HG02943 (cell line): ENCODE measurements around the gene DHX34.

Source experiments
- ATAC-seq: cut with Tn5 transposase; IDR thresholded peaks from one replicate; pipeline ENCODE4 v1.9.1; 2021; ENCODE audit warnings: mild to moderate bottlenecking, low read depth, moderate library complexity; ENCODE audit not compliant: unreplicated experiment

DHX34 gene

DNA sequence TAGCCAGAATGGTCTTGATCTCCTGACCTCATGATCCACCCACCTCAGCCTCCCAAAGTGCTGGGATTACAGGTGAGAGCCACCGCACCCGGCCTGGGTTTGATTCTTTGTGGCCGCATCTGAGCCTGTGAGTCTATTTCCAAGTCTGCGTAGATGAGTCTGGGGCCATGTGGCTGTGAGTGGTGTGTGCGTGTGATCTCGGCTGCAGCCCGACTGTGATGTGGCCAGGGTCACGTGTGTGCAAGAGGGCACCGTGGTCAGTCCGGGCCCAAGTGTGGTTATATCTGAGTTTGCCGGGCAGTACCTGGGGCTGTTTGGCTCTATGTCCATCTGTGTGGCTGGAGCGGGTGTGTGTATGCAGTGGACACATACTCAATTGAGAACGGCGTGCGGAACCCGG, 64.8 kb downstream of the DHX34 start:
- ATAC-seq, result no peak

DNA sequence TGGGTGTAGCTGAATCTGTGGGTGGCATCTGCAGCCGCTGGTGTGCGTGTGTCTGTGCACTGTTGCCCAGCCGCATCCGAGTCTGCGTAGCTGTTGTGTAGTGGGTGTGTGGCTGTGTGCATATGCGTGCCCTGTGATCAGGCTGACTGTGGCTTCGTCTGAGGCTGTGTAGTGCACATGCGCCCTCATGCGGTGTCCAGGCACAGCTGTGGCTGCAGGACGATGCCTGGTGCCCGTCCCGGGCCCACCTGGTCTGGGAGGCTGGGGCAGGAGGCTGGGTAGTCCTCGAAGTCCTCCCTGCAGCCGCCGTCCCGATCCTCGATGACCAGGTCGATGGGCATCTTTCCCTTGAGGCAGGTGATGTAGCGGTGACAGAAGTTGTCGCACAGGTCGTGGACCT, 65.4 kb downstream of the DHX34 start:
- no peak for ATAC-seq

DNA sequence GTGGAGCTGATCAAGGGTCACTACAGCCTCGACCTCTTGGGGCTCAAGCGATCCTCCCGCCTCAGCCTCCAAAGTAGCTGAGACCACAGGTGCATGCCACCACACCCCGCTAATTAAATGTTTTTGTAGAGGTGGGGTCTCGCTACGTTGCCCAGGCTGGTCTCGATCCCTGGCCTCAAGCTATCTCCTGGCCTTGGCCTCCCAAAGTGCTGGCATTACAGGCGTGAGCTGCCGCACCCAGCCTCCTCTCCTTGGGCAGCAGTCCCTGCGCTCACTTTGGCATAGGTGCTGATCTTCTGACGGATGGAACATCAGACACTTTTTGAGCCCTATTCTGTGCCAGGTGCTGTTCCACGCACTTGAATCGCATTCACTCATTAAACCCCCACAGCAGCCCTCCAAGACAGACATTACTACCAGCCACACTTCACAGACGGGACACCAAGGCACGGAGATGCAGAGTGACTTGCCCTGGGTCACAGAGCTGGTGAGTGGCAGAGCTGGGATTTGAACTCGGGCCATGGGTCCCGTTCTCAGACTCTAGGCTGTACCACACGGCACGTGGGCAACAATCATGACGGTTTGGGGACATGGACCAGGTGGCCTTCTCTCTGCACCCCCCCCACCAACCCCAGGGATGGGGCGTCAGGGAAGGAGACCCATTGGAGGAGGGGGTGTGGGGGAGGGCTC, 67.0 kb downstream of the DHX34 start:
- no peak for ATAC-seq

DNA sequence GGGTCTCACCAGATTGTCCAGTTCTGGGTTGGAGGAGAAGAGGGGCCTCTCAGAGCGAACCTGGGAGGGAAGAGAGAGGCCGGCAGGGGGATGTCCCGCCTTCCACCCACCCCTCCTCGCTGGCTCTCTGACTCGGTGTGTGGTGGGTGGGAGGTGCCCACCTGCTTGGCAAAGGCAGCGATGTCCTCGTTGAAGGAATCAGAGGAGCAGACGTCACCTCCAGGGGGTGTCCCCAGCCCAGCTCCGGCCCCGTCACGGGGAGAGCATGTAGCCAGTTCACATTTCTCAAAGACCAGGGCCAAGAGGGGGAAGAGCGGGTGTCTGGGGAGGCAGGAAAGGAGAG, 67.5 kb downstream of the DHX34 start:
- no peak for ATAC-seq

DNA sequence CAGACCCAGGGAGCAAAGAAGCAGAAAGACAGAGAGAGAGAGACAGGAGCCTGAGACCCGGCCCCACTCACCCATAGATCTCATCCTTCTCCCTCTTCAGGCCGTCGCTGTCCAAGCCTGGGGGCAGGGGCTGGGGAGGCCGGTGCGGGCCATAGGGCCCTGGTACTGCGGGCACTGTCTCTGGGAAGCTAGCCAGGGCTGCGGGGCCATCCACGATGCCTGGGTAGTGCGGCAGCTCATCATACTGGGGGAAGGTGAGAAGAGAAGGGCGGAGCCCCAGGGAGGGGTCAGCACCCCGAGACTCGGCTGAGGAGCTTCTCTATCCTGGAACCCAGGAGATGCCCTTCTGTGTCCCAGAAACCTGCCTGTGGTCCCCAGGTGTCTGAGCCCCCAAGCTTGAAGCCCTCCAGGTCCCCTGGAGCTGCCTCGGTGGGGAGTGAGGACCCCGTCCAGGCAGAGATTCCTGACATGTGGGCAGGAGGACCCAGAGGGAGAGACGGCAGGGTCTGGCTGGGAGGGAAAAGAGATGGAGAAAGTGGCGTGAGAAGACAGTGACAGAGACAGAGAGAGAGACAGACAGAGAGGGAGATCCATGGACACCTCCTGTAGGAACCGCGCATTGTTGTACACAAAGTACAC, 68.1 kb downstream of the DHX34 start:
- no peak for ATAC-seq

DNA sequence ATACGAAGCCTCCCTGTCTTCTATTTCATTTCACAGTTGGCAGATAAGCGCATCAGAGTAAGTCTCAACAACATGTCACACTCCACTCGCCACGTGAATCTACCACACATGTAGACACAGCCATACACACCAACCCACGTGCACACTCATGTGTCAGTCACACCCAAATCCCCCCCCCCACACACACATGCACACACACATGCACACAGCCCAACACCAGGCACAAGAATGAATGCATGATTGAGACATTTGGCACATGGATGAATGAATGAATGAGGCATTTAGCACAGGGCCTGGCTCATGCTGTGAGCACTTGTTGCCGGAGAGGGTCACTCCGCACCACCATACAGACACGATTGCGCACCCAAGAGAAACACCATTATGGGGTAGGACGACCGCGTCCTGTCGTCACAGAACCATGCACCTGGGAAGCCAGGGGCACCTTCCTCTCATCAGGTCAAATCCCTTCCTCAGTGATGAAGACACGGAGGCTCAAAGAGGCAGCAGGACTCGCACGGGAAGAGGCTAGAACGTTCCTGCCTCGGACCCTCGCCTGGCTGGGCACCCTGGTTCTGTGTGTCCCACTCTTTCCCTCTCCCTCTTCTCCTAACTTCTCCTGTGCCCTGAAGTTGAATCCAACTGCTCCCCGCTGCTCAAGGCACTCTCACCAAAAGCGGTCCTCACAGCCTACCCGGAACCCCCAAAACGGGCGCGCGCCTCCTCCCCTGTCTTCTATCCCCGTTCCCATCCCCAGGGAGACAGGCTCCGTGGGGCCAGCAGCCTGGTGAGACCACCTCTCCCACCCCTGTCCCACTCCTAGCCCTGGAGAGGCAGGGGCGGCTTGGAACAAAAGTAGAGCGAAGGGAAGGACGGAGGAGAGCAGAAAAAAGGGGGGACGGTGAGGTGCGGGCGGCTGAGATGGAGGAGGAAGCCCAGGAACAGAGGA, 68.9 kb downstream of the DHX34 start:
- ATAC-seq, result no peak

DNA sequence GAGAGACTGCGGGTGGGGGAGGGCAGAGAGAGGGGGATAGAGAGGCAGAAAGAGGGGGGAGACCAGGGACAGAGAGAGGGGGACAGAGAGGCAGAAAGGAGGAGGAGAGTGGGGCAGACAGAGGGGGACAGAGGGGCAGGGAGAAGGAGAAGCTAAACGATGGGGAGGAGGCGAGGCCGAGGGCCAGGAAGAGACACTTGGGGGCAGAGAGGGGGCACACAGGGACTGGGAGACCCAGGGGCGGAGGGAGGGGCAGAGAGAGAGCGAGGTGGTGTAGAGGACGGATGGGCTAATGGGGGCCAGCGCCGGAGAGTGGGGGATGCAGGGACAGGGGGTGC, 69.5 kb downstream of the DHX34 start:
- ATAC-seq, result no peak

DNA sequence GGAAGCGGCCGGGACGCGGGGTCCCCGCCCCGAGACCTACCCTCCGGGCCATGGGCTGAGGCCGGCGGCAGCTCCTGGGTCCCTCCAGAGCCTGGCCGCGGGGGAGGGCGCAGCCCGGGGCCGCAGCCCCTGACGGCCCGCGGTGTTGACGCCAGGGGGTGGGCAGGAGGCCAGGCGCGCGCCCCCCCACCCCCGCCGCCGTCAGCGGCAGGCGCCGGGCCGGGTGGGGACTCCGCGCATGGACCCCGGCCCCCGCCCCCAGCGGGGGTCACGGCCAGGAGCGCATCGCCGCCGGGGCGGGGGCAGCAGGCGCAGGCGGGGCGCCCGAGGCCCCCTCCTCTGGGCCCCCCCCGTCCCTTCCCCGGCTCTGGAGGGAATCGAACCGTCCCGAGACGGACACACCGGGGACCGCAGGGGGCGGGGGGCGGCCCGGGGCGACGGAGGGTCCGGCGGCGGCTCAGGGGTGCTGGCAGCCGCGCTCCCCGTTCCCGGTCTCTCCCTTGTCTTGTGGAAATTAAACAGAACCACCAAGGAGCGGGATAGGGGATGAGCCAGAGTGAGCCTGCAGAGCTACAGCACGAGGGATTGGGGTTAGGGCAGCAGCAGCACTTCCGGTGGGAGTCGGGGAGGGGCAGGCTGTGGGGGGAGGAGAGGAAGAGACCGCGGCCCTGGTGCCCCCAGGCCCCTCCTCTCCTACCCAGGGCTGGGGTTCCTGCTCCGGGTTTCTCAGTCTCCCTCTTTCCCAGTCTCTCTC, 70.1 kb downstream of the DHX34 start, which contains the start of gene MEIS3:
MEIS3 (minus strand) TSS at position 498 of the 754 bp plus-strand sequence; CDS start at position 52, 446 bp downstream.
- no peak for ATAC-seq

DNA sequence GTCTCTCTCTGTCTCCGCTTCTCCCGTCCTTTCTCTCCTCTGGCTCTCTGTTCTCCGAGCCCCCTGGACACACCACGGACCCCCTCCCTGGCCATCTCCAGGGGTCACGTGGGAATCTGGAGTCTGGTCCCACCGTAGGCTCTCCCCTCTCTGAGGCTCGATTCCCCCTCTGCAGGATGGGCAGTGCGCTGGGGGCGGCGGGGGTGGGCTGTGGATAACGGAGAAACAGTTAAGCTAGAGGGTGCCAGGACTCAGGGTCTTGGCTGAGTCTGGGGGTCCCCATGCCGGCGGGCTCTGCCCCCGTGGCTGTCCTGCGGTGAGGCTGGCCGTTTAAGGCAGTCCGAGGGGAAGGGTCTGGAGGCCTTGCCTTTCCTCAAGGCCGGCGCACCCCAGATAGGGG, 70.7 kb downstream of the DHX34 start:
- ATAC-seq, result no peak

DNA sequence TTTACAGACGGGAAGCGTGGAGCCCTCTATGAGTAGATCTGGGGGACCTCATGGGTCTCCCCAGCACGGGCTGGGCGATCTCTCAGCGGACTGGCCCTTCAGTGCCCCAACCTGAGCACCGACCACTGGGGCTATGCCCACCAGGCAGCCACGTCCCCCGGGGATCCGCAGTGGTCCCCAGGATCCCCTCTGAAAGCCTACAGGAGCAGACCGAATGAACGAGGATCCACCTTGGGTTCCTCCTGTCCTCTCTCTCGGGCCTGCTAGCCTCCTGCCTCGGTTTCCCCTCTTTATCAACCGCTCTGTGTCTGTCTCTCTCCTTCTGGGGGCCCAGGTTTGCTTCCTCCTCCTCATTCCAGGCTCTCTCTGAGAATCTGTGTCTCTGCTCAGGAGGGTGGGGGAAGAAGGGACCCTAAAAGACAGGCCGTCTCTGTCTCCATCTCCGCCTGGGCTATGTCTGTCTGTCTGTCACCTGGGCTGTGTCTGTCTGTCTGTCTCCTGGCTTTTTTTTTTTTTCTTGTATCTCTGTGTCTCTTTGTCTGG, 72.2 kb downstream of the DHX34 start:
- no peak for ATAC-seq

DNA sequence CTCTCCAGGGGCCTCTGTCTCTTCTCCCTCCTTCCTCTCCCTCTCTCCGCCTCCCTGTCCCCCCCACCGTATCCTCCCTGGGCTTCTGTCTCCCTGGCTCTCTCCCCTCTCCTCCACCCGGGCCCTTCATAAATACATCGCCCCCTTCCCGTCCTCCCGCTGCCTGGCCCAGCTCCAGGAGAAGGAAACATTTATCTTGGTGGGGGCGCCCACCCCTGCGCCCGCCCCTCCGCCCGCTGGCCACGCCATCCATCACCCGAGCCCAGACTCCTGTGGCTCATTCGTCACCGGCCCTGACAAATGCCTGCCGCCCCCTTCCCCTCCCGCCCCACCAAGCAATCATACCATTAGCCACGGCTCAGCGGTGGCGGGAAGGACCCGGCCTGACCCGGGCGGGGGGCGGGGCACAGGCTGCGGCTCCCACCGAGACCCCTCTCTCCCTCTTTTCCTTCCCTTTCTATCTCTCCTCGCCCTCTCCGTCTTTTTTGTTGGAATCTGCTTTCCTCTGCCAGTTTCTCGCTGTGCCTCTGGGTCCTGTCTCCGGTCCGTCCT, 72.8 kb downstream of the DHX34 start:
- ATAC-seq, result no peak

DNA sequence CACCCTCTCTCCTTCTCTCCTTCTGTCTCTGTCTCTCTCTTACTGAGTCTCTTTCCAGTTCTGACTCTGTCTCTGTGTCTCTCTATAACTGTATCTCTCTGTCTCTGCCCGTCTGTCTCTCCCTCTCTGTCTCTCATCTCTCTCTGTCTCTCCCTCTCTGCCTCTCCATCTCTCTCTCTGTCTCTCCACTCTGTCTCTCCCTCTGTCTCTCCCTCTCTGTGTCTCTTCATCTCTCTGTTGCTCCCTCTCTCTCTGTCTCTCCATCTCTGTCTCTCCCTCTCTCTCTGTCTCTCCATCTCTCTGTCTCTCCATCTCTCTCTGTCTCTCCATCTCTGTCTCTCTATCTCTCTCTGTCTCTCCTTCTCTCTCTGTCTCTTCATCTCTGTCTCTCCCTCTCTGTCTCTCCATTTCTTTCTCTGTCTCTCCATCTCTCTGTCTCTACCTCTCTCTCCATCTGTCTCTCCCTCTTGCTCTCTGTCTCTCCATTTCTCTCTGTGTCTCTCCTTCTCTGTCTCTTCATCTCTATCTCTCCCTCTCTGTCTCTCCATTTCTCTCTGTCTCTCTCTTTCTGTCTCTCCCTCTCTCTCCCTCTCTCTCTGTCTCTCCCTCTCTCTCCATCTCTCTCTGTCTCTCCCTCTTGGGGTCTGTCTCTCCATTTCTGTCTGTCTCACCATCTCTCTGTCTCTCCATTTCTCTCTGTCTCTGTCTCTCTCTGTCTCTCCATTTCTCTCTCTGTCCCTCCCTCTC, 73.5 kb downstream of the DHX34 start:
- ATAC-seq, result no peak

DNA sequence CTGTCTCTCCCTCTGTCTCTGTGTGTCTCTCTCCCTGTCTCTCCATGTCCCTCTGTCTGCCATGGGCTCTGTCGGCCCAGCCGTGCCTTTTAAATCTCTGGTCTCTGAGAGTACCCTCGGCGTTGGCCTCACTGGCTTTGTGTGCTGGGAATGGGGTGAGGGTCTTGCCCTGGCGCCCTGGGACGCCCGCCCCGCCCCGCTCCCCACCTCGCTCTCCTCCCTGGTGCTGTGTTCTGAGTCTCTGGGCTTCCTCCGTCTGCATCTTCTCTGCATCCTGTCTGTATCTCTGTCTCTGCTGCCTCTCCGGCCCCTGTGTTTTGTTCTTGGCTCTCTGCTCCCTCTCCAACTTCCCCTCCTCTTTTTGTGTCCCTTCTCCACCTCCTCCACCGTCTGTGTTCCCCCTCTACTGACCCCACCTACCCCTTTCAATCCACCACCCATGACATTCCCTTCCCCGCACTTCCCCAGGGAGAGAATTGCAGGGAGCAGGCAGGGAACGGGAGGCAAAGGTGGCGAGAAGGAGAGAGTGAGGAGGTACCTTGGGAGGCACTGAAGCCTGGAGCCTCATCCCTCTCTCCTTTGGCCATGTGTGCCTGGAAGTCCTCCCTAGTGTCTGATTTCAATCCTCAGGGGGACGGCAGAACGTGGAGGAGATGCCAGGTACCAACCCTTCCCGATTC, 74.2 kb downstream of the DHX34 start:
- ATAC-seq, result no peak

DNA sequence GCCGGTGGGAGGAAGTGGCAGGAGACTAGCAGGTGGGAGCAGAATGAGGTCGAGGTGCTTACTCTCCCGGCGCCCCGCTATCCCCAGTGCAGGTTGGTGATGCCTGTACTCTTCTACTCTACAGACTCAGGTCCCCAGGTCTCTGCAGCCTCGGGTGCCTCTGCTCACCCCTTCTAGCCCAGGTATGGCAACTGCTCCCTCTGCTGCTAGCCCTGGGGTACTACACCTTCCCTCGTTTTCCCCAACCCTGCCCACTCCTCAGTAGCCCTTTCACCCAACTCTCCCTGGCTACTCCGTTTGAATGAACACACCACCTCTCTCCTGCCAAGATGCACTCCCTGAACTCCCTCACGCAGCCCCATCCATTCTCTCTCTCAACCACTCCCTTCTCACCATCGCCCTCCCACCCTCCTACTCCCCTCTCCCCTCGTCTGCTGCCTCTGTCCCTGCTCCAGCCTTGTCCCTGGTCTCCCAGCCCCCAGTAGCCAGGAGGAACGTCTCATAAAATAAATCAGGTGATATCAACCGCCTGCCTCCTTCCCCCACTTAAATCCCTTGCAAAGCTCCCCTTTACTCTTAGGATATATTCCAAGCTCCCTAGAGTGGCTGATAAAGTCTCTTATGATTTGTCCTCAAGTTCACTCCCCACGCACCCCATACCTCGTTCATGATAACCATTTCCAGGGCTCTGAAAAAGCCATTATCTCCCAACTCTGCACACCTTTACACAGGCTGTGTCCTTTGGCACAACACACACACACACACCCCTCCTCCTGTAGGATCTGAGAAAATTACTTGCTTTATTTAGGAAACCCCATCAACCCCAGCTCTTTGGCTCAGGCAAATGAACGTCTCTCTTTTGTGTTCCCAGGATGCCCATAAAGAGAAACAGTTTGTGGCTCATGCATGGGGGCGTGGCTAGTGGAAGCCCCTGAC, 78.4 kb downstream of the DHX34 start:
- no peak for ATAC-seq

DNA sequence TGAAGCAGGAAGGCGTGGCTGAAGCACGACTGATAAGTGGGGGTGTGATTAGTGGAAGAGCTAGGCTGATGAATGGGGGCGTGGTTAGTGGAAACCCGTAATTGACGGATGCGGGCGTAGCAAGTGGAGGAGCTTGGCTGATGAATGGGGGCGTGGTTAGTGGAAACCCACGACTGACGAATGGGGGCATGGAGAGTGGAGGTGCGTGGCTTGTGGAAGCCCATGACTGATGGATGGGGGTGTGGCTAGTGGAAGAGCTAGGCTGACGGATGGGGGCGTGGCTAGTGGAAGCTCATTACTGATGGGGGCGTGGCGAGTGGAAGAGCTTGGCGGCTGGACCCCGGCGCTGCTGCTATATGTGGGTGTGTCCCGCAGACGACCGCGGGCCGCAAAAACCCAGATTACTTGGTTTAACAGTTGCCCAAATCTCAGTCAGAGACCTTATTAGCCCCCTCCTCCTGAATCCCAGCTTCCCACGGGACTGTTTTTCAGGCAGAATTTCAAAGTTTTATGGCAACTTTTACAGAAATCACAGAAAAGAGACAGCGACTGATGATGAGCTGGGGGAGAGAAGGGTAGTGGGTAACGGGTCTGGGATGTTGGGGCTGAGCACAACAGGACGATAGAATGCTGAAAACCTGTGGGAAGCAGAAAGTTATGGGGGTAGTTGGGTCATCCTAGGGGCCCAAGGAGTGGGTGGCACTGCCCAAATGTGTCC, 79.2 kb downstream of the DHX34 start:
- ATAC-seq, result no peak

DNA sequence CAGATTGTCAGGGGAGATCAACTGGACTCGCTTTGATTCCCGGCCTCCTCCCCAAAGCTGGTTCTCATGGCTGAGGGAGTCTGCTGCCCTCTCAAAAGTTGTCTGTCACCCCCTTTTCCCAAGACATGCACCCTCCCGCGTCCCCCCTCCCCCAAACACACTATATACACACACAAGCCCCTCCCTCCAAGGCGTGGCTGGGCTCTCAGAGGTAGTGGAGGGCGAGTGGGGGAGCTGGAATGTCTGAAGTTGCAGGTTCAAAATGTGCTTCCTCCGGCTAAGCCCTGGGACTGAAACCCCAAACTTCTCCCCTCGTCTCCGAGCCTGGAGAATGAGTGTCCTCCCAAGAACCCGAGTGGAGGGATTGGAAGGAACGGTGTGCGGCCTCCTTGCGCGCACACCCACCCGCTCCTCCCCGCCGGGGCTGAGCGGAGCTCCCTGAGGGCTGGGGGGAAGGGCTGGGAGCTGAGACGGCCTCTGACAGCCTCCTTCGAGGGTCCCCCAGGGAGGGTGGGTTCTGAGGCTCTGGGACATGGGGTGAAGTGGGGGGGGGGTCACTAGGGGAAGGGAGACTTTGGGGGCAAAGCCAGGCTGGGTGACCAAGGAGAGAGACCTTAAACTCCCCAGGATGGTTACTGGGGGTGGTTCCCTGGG, 80.2 kb downstream of the DHX34 start:
- ATAC-seq, result no peak
